Sigmoid colon (tissue), 3 donors: ENCODE data around the gene ACD.

ENCODE experiments used
- POLR2A ChIP-seq, 2 donors: fragments of 450-650 bp; IDR thresholded peaks; one replicate each; pipeline ENCODE4 v1.6.1; 2016; ENCODE audit warnings: antibody characterized with exemption in 2 of 2, mild to moderate bottlenecking in 2 of 2, moderate library complexity in 2 of 2
- TF ChIP-seq, protein P1 (sequence below), 4 experiments: fragments of 450-650 bp in 3 of 4; fragments of 200-600 bp in 1 of 4; IDR thresholded peaks; one replicate each; pipeline ENCODE4 v1.5.1; 2016 to 2019; ENCODE audit warnings: antibody characterized with exemption in 4 of 4, mild to moderate bottlenecking in 3 of 4, moderate library complexity in 2 of 4

DNA sequence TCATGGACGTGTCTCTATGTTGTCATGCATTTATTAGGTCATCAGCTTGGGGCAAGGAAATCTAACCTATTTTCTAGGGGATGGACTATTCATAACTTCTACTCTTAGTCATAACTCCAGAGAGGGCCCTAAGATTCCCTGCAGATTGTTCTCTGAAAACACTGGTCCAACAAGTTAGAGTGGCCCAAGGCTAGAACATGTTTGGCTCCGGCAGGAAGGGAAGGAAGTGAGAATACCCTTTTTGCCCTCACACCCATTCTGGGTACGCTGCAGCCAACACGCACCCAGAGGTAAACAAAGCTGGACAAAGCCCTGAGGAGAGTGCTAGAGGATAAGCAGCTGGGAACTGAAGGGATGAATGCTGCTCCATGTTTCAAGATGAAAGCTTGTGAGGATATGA is 16.5 kb upstream of the ACD start:
- TF ChIP-seq, protein P1, sequence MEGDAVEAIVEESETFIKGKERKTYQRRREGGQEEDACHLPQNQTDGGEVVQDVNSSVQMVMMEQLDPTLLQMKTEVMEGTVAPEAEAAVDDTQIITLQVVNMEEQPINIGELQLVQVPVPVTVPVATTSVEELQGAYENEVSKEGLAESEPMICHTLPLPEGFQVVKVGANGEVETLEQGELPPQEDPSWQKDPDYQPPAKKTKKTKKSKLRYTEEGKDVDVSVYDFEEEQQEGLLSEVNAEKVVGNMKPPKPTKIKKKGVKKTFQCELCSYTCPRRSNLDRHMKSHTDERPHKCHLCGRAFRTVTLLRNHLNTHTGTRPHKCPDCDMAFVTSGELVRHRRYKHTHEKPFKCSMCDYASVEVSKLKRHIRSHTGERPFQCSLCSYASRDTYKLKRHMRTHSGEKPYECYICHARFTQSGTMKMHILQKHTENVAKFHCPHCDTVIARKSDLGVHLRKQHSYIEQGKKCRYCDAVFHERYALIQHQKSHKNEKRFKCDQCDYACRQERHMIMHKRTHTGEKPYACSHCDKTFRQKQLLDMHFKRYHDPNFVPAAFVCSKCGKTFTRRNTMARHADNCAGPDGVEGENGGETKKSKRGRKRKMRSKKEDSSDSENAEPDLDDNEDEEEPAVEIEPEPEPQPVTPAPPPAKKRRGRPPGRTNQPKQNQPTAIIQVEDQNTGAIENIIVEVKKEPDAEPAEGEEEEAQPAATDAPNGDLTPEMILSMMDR (IDR thresholded peaks at IDR 0.05): no peak
- TF ChIP-seq POLR2A (IDR thresholded peaks at IDR 0.05): no peak
